Left hindlimb (tissue), 1 donor: ENCODE data around the gene NPPB.
"Not testable (repeated sequence)": the region's sequence is repeated elsewhere in the genome, so short reads cannot be mapped to it uniquely, and the experiment has no call there.

Experiments used
- DNase-seq: peaks from one replicate; pipeline ENCODE4 v3.0.0-alpha.2; 2018

Gene NPPB

DNA sequence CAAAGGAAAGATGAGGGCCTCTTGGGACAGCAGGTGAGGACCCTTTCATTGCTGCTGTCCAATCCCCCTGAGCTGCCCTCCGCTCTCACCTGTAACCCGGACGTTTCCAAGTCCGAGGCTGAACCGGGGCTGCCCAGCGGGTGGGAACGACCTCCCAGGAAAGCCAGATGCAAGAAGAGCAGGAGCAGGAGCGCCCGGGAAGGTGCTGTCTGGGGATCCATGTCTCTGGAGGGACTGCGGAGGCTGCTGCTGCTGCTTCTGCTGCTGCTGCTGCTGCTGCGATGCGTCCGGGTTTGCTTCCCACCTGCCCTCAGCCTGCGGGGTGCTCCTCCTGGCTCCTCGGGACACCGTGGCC is at the start of gene NPPB:
Gene NPPB (minus strand): TSS at position 333 of the 355 bp plus-strand sequence. CDS start 112 bp downstream, at position 221.
- DNase-seq: no peak

DNA sequence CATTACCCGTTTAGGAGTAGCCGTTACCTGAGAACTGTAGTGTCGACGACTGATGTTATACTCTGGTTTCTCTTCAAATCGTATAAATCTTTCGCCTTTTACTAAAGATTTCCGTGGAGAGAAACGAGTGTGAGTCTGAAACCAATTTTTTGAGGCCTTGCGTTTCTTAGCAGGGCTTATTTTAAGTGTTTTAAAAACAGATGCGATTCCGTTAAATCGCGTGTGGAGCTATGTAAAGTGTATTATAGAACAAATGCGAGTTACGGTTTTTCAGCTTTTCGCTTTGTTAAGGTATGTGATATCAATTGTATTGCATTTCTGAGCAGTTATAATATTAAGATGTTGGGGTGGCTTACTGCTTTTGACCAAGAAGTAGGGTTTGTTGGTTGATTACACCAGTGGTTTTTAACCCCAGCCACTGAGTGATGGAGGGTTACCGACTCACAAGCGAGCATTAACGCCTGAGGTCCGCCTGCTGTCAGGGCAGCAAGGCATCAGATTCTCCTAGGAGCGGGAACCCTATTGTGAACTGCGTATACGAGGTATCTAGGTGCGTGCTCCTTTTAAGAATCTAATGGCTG is 49.4 kb upstream of the NPPB start:
- DNase-seq: no peak

DNA sequence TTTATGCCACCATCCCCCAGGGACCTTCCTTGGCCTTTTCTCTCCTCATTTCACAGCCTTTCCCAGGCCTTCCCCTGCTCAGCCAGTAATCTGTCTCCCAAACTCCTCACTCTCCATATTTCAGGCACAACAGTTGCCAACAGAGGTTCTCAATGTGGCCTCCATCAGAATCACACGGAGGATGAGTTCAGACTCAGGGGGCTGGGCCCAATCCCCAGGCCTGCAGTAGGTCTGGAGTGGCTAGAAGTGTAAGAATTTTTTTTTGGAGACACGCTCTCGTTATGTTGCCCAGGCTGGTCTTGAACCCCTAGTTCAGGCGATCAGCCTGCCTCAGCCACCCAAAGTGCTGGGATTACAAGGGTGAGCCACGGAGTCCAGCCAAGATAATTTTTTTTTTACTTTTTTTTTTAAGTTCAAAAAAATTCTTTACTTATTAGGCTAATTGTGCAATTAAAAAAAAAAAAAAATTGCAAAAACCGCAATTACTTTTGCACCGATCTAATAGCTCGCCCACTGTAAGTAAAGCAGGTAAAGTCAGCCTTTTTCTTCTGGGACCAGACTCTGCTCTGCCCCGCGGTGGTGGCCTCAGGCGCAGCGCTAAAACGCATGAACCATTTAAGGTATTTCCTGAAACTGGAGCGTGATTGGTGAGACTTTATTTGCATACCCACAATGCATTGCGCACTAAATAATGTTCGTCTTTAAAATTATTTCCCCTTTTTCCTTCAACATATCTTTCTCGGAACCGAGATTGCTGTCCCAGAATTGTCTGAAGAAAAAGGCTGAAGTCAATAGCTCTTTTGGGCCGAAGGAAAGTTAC is 48.7 kb upstream of the NPPB start:
- peak; percentile 97 for DNase-seq

DNA sequence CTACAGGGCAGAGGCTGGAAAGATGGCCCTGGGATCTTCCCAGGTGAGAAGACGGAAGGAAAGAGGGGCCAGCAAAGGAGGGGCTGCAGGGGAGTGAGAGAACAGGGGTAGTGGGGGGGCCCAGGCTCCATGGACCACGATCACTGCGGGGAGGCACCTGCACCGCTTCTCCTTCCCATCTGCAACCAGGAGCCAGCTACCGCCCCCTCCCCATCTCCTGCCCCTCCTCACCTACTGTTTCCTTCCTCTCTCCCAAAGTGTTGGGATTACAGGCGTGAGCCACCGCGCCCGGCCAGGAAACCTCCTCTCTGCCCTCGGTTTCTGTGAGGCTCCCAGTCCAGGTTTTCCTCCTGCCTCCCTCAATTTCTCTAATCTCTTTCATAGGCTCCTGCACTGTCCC is 48.1 kb upstream of the NPPB start:
- no peak for DNase-seq

DNA sequence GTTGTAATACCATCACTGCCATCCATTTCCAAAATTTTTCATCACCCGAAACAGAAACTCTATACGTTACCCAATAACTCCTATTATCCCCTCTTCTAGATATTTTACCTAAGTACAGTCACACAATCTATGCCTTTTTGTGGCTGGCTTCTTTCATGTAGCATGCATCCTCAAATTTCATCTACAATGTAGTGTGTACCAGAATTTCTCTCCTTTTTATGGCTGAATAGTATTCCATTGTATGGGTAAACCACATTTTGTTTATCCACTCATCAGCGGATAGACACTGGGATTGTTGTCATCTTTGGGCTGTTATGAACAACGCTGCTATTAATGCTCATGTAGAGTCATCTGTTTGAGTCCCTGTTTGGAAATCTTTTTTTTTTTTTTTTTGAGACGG is 46.2 kb upstream of the NPPB start:
- DNase-seq: no peak

DNA sequence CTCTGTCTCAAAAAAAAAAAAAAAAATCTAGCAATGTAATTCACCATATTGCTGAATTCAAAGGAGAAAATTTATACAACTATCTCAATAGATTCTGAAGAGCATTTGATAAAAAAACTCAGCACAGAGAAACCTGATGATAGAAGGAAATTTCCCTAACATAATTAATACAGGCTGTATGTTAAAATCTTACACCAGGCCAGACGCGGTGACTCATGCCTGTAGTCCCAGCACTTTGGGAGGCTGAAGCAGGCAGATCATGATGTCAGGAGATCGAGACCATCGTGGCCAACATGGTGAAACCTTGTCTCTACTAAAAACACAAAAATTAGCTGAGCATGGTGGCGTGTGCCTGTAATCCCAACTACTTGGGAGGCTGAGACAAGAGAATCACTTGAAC is 45.4 kb upstream of the NPPB start:
- DNase-seq: not testable (repeated sequence)

DNA sequence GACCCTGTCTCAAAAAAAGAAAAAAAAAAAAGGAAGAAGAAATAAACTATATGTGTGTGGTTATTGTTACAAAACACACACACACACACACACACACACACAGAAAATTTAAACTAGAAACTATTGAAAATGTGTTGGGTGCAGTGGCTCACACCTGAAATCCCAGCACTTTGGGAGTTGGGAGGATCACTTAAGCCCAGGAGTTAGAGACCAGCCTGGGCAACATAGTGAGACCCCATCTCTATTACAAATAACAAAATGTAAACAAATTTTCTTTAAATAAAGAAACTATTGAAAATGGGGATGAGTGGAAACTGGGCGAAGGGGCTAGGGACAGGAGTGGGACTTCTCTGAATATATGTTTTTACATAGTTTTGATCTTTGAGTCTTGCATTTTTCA is 44.5 kb upstream of the NPPB start:
- DNase-seq: no peak

DNA sequence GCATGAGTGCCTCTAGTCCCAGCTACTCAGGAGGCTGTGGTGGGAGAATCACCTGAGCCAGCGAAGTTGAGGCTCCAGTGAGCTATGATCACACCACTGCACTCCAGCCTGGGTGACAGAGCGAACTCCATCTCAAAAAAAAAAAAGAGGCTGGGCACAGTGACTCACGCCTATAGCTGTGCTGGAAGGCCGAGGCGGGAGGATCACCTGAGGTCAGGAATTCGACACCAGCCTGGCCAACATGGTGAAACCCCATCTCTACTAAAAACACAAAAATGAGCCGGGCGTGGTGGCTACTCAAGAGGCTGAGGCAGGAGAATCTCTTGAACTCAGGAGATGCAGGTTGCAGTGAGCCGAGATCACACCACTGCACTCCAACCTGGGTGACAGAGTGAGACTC is 42.7 kb upstream of the NPPB start:
- DNase-seq: not testable (repeated sequence)

DNA sequence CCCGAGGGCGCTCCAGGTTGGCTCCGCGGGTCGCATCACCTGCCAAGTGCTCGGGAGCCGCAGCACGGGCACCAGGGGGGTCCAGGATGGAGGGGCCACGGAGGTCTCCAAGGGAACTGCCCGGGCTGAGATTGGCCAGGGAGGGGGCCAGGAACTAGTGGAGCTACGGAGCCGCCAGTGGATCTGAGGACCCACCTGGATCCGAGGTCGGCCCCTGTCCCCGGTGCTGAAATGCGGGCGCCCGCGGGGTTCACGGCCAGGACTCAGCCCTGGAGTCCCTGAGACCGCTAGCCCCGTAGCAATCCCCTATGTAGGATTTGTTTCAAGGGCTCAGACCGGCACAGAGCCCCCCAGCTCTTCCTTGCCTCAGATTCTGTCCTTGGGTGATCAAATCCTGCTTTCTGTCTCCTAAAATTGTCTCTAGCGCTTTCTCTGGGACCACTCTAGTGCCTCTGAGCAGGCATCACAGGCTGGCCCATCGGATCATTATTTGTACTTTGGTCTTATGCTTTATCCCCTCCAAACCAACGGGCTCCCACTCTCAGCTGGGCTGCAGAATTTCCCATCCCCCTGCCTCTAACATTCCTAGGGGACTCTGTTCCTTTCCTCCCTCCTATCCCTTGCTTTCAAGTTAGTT is 40.2 kb upstream of the NPPB start:
- no peak for DNase-seq

DNA sequence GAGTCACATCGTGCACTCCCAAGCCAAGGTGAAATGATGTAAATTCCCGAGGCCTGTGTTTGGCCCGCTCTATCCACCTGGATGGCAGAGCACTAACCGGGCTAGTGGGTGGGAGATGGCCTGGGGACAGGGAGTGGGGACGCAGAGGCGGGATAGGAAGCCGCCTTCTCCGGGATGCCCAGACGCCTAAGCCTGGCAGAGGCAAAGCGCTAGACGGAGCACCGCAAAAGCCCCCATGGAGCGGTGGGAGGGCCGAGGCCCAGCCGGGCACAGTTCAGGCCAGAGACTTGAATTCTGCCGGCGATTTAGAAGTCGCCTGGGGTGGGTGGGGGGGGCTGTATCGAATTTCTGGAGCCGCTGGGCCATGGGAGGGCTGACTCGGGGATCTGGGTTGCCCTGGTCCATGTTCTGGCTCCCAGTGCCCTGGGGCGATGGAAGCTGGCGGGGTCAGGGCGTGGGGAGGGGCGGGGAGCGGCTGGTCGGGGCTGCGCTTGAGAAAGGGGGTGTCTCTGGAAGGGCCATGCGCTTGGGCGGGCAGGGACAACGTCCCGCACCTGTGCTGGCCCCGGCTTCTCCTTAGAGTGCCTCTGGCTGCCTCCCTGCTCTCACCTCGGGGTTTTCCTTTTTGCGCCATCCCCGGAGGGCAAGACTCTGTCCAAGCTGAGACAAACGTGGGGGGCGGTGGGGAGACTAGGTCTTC is 39.5 kb upstream of the NPPB start:
- DNase-seq: no peak

DNA sequence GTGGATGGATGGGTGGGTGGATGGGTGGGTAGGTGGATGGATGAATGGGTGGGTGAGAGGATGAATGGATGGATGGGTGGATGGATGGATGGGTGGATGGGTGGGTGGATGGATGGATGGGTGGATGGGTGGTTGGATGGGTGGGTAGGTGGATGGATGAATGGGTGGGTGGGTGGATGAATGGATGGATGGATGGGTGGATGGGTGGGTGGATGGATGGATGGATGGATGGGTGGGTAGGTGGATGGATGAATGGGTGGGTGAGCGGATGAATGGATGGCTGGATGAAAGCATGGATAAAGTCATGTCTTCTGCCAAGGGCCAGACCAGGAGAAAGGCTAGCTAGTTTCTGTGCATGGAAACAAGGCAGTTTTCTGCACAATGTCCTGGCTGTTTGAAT is 35.8 kb upstream of the NPPB start:
- DNase-seq: not testable (repeated sequence)

DNA sequence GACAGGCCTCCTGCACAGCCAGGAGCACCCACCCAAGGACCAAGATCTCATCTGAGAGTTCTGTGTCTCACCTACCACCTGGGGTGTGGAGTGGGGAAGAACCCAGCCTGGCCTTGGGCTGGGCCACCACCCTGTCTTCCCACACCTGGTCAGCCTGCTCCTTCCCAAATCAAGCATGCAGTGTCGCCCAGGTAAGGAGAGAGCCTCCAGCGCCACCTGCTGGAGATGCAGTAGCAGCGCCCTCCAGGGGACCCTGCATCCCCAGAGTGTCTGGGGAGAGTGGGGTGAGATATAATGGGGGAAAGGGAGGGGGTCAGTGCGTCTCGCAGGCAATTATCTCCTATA is 35.1 kb upstream of the NPPB start:
- DNase-seq: no peak

DNA sequence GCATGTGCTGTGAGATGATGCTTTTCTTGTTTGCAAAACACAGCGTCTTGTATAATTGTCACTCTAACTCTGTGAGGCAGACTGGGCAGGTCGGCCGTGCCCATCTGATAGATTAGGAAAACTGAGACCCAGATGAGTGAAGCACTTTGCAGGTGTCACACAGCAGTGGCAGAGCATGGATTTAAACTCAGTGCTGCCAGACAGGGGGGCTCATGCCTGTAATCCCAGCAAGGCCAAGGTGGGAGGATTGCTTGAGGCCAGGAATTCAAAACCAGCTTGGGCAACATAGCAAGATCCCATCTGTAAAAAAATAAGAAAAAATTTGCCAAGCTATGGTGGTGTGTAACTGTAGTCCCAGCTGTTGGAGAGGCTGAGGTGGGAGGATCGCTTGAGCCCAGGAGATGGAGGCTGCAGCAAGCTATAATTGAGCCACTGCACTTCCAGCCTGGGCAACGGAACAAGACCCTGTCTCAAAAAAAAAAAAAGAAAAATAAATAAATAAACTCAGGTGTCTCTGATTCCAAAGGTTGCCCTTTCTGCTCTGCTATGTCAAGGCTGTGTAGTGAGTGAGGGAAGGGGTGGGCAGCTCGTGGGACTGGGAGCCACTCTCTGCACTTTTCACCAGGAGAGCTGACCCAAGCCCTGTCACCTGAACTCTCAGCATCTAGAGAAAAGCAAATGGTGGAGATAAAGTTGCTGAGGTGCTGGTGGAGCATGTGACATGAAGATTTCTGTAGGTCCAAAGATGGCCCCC is 32.9 kb upstream of the NPPB start:
- DNase-seq: no peak

DNA sequence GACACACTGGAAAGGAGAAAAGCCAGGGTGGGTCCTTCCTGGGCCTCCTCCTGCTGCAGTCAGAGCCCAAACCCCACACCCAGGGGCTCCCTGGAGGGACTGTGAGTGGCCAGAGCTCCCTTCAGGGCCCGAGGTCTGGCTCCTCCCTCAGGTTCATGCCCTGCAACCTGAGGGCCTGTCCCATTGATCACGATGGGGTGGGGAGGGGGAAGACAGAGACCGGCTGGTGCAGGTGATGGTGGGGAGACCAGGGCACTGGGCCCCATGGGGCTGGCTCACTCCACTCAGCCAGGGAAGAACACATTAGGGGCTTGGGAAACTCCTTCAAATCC is 30.1 kb upstream of the NPPB start:
- DNase-seq: no peak

DNA sequence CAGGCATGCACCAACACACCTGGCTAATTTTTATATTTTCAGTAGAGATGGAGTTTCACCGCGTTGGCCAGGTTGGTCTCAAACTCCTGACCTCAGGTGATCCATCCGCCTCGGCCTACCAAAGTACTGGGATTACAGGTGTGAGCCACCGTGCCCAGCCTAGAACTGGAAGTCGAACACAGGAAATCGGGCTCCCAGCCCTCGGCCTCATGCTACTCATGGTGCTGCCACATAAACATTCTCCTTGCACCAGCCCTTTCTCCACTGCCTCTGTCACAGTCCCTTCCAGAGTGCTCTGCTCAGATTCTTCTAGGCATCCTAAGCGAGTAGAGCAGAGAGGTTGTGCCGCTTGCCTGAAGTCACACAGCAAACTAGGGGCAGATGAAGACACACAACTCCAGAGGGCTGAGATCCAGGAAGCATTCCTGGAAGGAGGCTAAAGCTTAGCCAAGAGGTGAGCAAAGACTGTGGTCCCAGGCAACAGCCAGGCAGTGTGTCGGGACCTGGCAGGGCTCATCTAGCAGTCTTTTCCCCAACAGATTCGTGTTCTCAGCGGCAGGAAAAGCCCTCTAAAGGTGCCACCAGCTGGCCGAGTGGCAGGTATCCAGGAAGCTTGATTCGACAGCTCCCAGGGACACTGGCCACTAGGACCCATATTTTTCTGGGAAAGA is 29.6 kb upstream of the NPPB start:
- DNase-seq: no peak

DNA sequence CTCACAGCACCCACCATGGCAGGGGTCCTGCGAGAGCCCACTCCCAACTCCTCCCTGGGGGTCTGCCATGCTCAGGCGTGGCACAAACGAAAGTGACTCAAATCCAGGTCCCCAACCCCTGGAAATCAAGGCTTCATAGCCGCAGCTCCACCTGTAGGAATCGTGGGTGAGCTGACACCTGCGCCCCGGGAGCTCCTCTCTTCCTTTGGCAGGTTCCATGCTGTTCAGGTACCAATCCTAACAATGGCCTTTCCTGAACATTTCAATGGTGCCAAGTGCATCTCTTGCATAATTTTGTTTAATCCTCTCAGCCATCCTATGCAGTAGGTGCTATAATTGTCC is 28.9 kb upstream of the NPPB start:
- no peak for DNase-seq

DNA sequence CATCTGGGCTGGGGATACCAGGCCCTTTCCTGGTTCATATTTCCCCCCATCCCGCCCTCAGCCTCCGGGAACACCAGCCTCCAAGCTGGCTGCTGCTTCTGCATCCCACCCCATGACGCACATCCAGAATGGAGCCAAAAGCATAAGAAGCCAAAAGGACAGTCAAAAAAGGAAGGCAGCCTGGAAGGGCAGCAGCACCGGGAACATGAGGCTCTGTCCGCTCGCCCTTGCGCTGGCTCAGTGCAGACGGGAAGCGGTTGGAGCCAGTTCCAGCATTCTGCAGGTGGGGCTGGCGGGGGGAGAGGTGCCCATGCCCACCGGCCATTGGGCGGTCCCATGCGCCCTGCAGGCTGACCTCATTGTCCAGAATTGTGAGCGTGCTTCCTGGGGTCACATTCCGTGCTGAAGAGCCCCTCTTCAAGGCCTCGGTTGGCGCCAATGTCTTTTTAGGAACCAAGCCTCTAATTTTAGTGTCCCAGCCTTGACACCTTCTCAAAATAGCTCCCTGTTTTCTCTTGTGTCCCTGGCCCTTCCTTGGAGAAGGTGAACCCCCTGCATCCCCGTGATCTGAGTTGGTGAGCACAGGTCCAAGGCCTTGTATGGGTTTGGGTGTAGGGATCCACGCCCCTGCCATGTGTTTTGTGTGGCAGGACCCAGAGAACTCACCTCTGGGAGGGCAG is 28.4 kb upstream of the NPPB start:
- DNase-seq: no peak

DNA sequence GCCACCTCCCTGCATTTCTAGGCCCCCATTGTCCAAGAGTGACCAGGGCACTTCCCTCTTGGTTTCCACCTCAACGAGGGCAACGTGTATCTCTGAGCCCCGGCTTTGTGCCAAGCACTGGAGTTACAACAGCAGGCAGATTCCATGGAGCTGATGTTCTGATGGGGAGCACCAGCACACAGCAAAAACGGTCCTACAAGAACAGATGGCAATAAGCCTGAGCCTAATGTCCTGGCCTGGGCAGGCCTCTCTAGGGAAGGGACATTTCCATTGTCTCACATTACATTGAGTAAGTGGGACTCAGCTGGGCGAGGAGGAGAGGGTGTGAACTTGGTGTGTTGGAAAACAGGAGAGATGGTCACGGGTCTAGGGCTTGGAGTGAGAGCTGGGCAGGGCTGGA is 27.2 kb upstream of the NPPB start:
- DNase-seq: no peak

DNA sequence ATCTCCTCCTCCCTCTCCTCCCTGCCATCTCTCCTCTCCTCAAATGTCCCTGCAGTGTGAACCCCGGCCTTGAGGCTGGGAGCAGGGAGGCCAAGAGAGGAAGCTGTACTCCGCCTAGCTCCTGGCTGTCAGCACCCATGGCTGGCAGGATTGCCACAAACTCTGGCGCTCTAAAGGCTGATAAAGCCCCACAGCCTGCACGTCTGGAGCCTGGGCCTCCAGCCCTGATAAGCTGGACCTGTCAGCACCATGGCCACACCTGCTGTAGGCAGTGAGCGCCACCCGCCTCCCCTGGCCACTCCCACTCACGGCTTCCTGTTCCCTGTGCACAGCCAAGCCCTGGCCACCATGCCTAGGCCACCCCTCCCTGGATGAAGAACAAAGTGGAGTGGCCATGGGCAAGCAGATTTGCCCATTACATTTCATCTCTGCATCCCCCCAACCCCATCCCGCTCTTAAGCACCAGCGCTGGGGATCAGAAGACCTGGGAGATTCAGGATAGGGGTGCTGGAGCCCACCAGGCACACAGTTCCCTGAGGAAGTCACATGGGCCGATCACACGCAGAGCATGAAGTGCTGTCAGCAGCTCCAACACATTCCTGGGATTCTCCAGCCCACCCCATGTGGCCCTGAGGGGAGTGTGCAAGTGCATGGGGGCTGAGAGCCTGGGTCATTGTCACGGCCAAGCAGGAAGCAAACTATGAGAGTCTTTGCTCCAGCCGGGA is 24.2 kb upstream of the NPPB start:
- no peak for DNase-seq

DNA sequence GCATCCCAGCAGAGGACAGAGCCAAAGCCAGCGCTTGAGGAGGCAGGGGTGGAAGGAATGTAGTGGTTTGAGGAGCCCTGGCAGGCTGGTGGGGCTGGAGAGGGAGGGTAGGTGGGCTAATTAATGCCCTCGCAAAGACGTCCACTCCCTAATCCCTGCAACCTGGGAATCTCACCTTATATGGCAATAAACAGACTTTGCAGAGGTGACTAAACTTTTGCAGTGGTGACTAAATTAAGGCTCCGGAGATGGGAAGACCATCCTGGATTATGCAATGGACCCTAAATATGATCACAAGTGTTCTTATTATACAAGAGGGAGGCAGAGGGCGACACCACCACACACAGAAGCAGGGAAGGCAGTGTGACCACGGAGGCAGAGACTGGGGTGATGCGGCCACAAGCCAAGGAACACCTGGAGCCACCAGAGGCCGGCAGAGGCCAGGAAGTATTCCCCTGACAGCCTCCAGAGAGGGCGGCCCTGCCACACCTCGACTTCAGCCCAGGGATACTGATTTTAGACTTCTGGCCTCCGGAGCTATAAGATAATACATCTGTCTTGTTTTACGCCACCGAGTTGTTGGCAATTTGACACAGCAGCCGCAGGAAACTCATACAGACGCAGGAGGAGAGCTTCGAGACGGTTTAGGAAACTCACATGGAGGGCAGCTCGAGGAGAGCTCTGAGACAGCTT is 23.1 kb upstream of the NPPB start:
- no peak for DNase-seq
